Measurements from ENCODE around the gene DNAJC18. TPM values are rescaled to one million over a fixed set of nuclear protein-coding genes. Genes with fewer than 3 reads are reported as not detected.

Gene DNAJC18
- total and polyA plus RNA-seq, 2 experiments from 2014 or later, result 13.4 to 18.9 TPM

DNA sequence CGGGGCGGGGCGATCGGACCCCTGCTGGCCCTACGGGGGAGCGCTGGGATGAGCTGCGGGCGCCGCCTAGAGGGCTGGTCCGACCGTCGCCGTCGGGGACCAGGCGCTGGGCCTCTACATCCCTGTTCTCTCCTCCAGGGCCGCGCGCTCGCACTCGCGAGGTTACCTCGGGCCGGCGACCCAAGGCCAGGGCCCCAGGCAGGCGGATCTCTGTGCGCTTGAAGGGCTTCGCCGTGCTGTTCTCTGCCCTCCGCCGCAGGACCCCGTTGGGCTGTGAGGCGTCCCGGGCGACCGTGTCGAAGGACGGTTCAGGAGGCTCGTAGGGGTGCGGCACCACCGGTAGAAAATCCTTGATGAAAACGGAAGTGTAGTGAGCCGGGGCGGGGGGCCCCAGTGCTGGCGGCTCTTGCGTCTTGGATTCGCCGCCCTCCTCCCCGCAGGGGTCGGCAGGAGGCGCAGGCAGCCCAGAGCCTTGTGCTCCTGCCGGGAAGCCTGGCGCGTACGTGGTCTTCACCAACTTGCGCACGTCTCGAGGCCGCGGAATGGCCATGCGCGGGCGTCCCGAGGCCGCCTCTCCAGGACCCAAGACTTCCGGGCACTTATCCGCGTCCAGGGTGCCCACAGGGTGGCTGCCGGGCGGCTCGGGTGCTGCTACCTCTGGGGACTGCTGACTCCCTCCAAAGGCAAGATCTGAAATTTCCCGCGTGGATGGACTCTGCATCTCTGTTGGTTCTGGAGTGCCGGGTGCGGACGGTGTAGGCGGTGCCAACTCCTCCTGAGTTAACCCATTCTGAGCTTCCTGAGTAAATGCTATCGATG is 46.4 kb downstream of the DNAJC18 start:
- peak overlapping the region; percentile 81 for H3K4me3 ChIP-seq
- H3K4me2 ChIP-seq, result peak overlapping the region; percentile 96
- peaks cover 56% of the 10 kb centered on the region for H3K27me3 Mint-ChIP-seq (ENCODE audit: insufficient read depth, low read depth, poor library complexity)
- peaks cover 44% of the 10 kb centered on the region for H3K27me3 ChIP-seq (ENCODE audit: insufficient read depth)
- no peaks in the 10 kb centered on the region for H3K79me2 ChIP-seq (replicated peaks; ENCODE audit: insufficient read depth)
- peak overlapping the region; percentile 98 for H2AFZ ChIP-seq
- ATAC-seq, result peak; percentile 65
- H3K4me1 Mint-ChIP-seq, result peaks cover 39% of the 10 kb centered on the region
- no peaks in the 10 kb centered on the region for H4K20me1 ChIP-seq (replicated peaks; ENCODE audit: insufficient read depth)
- H3K4me3 Mint-ChIP-seq, result peak overlapping the region; percentile 86
- peak; percentile 37 for TF ChIP-seq EZH2 (IDR thresholded peaks at IDR 0.05; ENCODE audit: low read depth, unreplicated experiment)
- TF ChIP-seq CREB1 (CRISPR knock-in tag; IDR thresholded peaks at IDR 0.05; ENCODE audit: low read depth), result peak; percentile 41
- TF ChIP-seq POLR2AphosphoS5 (IDR thresholded peaks at IDR 0.05; ENCODE audit: low read depth), result peak; percentile 47
- TF ChIP-seq, protein P1, sequence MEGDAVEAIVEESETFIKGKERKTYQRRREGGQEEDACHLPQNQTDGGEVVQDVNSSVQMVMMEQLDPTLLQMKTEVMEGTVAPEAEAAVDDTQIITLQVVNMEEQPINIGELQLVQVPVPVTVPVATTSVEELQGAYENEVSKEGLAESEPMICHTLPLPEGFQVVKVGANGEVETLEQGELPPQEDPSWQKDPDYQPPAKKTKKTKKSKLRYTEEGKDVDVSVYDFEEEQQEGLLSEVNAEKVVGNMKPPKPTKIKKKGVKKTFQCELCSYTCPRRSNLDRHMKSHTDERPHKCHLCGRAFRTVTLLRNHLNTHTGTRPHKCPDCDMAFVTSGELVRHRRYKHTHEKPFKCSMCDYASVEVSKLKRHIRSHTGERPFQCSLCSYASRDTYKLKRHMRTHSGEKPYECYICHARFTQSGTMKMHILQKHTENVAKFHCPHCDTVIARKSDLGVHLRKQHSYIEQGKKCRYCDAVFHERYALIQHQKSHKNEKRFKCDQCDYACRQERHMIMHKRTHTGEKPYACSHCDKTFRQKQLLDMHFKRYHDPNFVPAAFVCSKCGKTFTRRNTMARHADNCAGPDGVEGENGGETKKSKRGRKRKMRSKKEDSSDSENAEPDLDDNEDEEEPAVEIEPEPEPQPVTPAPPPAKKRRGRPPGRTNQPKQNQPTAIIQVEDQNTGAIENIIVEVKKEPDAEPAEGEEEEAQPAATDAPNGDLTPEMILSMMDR (conservative IDR thresholded peaks at IDR 0.05; ENCODE audit: low read depth in 2 of 2), result peak; percentile 51 to 89
- no peak for TF ChIP-seq JUNB (IDR thresholded peaks at IDR 0.05; ENCODE audit: unreplicated experiment)
- TF ChIP-seq EZH2phosphoT487 (IDR thresholded peaks at IDR 0.05; ENCODE audit: unreplicated experiment), result no peak
- no peak for TF ChIP-seq NANOG (IDR thresholded peaks at IDR 0.05; ENCODE audit: borderline replicate concordance)
- DNase-seq (ENCODE audit: low spot score), result peak; percentile 94
- H3K36me3 ChIP-seq (ENCODE audit: insufficient read depth), result no peaks in the 10 kb centered on the region
- H3K27ac ChIP-seq (ENCODE audit: low read depth), result no peak overlapping the region
- H3F3A ChIP-seq (replicated peaks; ENCODE audit: low read depth), result peaks cover 25% of the 10 kb centered on the region
- peaks cover 2% of the 10 kb centered on the region; the same call in 2 of the 3 replicates for H3K36me3 Mint-ChIP-seq (ENCODE audit: low read depth)
- no peak overlapping the region for H3K27ac Mint-ChIP-seq
- H3K9me3 Mint-ChIP-seq, result no peaks in the 10 kb centered on the region
- no peaks in the 10 kb centered on the region for H3K9me2 ChIP-seq (ENCODE audit: insufficient read depth)
- H3K4me1 ChIP-seq (ENCODE audit: insufficient read depth), result peaks cover 16% of the 10 kb centered on the region

DNA sequence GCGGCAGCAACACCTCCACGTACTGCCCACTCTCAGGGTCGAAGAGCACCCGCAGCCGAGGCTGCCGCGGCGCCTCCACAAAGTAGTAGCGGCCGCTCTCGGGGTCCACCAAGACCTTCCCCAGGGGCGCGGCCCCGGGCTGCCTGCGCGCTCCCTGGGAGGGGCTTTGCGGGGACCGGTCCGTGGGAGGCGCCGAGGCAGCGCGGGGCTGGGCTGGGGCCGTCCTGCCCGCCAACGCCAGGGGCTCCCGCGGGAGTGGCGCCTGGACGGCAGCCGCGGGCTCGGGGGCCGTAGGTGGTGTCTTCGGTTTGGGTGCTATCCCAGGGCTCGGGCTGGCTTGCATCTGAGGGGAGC is 47.0 kb downstream of the DNAJC18 start:
- Histone ChIP-seq H3K4me1 (ENCODE audit: insufficient read depth) (peaks cover 16% of the 10 kb centered on the region), H3K4me3 (peak overlapping the region; percentile 81), H3K36me3 (ENCODE audit: insufficient read depth) (no peaks in the 10 kb centered on the region), H3K27ac (ENCODE audit: low read depth) (no peak overlapping the region), H3K27me3 (ENCODE audit: insufficient read depth) (peaks cover 44% of the 10 kb centered on the region), H3F3A (replicated peaks; ENCODE audit: low read depth) (peaks cover 25% of the 10 kb centered on the region), H4K20me1 (replicated peaks; ENCODE audit: insufficient read depth) (no peaks in the 10 kb centered on the region), H3K4me2 (peak overlapping the region; percentile 96), H3K9me2 (ENCODE audit: insufficient read depth) (no peaks in the 10 kb centered on the region), H3K79me2 (replicated peaks; ENCODE audit: insufficient read depth) (no peaks in the 10 kb centered on the region), H2AFZ (peak overlapping the region; percentile 98)
- H3K36me3 Mint-ChIP-seq (ENCODE audit: low read depth), result no peaks in the 10 kb centered on the region; the same call in 2 of the 3 replicates
- no peak overlapping the region for H3K27ac Mint-ChIP-seq
- no peaks in the 10 kb centered on the region for H3K9me3 Mint-ChIP-seq
- peak overlapping the region; percentile 86; the same call in 2 of the 3 replicates for H3K4me3 Mint-ChIP-seq
- ATAC-seq (peak; percentile 26), DNase-seq (ENCODE audit: low spot score) (no peak)
- H3K4me1 Mint-ChIP-seq, result peaks cover 43% of the 10 kb centered on the region
- peaks cover 56% of the 10 kb centered on the region for H3K27me3 Mint-ChIP-seq (ENCODE audit: insufficient read depth, low read depth, poor library complexity)
- TF ChIP-seq CREB1 (CRISPR knock-in tag; IDR thresholded peaks at IDR 0.05; ENCODE audit: low read depth) (no peak), EZH2 (IDR thresholded peaks at IDR 0.05; ENCODE audit: low read depth, unreplicated experiment) (no peak), JUNB (IDR thresholded peaks at IDR 0.05; ENCODE audit: unreplicated experiment) (no peak), STAT1 (IDR thresholded peaks at IDR 0.05; ENCODE audit: unreplicated experiment) (no peak), EZH2phosphoT487 (IDR thresholded peaks at IDR 0.05; ENCODE audit: unreplicated experiment) (no peak), ZNF331 (CRISPR knock-in tag; IDR thresholded peaks at IDR 0.05; ENCODE audit: low read depth) (no peak), NANOG (IDR thresholded peaks at IDR 0.05; ENCODE audit: borderline replicate concordance) (no peak), ZNF114 (CRISPR knock-in tag; IDR thresholded peaks at IDR 0.05) (no peak)
- TF ChIP-seq, protein P2, sequence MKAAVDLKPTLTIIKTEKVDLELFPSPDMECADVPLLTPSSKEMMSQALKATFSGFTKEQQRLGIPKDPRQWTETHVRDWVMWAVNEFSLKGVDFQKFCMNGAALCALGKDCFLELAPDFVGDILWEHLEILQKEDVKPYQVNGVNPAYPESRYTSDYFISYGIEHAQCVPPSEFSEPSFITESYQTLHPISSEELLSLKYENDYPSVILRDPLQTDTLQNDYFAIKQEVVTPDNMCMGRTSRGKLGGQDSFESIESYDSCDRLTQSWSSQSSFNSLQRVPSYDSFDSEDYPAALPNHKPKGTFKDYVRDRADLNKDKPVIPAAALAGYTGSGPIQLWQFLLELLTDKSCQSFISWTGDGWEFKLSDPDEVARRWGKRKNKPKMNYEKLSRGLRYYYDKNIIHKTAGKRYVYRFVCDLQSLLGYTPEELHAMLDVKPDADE (IDR thresholded peaks at IDR 0.05), result no peak
- TF ChIP-seq, protein P1 (conservative IDR thresholded peaks at IDR 0.05; ENCODE audit: low read depth in 2 of 2), result no peak
- TF ChIP-seq, protein P3, sequence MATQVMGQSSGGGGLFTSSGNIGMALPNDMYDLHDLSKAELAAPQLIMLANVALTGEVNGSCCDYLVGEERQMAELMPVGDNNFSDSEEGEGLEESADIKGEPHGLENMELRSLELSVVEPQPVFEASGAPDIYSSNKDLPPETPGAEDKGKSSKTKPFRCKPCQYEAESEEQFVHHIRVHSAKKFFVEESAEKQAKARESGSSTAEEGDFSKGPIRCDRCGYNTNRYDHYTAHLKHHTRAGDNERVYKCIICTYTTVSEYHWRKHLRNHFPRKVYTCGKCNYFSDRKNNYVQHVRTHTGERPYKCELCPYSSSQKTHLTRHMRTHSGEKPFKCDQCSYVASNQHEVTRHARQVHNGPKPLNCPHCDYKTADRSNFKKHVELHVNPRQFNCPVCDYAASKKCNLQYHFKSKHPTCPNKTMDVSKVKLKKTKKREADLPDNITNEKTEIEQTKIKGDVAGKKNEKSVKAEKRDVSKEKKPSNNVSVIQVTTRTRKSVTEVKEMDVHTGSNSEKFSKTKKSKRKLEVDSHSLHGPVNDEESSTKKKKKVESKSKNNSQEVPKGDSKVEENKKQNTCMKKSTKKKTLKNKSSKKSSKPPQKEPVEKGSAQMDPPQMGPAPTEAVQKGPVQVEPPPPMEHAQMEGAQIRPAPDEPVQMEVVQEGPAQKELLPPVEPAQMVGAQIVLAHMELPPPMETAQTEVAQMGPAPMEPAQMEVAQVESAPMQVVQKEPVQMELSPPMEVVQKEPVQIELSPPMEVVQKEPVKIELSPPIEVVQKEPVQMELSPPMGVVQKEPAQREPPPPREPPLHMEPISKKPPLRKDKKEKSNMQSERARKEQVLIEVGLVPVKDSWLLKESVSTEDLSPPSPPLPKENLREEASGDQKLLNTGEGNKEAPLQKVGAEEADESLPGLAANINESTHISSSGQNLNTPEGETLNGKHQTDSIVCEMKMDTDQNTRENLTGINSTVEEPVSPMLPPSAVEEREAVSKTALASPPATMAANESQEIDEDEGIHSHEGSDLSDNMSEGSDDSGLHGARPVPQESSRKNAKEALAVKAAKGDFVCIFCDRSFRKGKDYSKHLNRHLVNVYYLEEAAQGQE (IDR thresholded peaks at IDR 0.05; ENCODE audit: unreplicated experiment), result no peak
